Gastroesophageal sphincter (tissue), 4 donors: ENCODE results near the gene NFIX. TPM values are rescaled to one million over a fixed set of nuclear protein-coding genes. Genes with fewer than 3 reads are reported as not detected.
A peak's percentile ranks its signal among the peaks of the same experiment; 100 is the strongest.

Experiments
- ATAC-seq: fragments of 150-250 bp; one replicate; pipeline ENCODE4 v1.9.1; 2016; ENCODE audit warnings: mild to moderate bottlenecking, moderate library complexity
- H3K27ac ChIP-seq, 4 donors: fragments of 200-600 bp; sonication (generic) in 3 of 4; 1 replicate in 3 of 4; 2 replicates in 1 of 4; pipeline ENCODE4 v1.5.1; 2016 to 2019
- H3K27me3 ChIP-seq: fragments of 200-600 bp; sonication (generic); one replicate; pipeline ENCODE4 v1.5.1; 2019
- H3K36me3 ChIP-seq, 2 donors: fragments of 200-600 bp; sonication (generic); one replicate each; pipeline ENCODE4 v1.5.1; 2019; ENCODE audit warnings: control low read depth in 1 of 2
- H3K4me1 ChIP-seq, 3 donors: fragments of 200-600 bp; sonication (generic); 1 replicate in 2 of 3; 2 replicates in 1 of 3; pipeline ENCODE4 v1.5.1; 2016 to 2019; ENCODE audit warnings: control low read depth in 2 of 3
- H3K4me3 ChIP-seq, 2 donors: fragments of 200-600 bp; sonication (generic); one replicate each; pipeline ENCODE4 v1.5.1; 2019; ENCODE audit warnings: mild to moderate bottlenecking in 1 of 2, moderate library complexity in 1 of 2
- H3K9me3 ChIP-seq, 3 donors: fragments of 200-600 bp; sonication (generic); one replicate each; pipeline ENCODE4 v1.5.1; 2017 to 2019; ENCODE audit warnings: control low read depth in 2 of 3
- CTCF ChIP-seq, 4 experiments: fragments of 200-600 bp in 2 of 4; fragments of 450-650 bp in 2 of 4; sonication (generic) in 1 of 4; IDR thresholded peaks; one replicate each; pipeline ENCODE4 v1.5.1; 2017 to 2019; ENCODE audit warnings: antibody characterized with exemption in 4 of 4, mild to moderate bottlenecking in 2 of 4, moderate library complexity in 2 of 4
- EP300 ChIP-seq: sonication (generic); formaldehyde crosslinking; IDR thresholded peaks from one replicate; pipeline ENCODE4 v1.6.1; 2017; ENCODE audit warnings: antibody characterized with exemption, mild to moderate bottlenecking
- POLR2A ChIP-seq, 2 donors: fragments of 450-650 bp; IDR thresholded peaks; one replicate each; pipeline ENCODE4 v1.6.1; 2017; ENCODE audit warnings: antibody characterized with exemption in 2 of 2, mild to moderate bottlenecking in 2 of 2, moderate library complexity in 1 of 2
- POLR2AphosphoS5 ChIP-seq: sonication (generic); formaldehyde crosslinking; IDR thresholded peaks from one replicate; pipeline ENCODE4 v1.6.1; 2017; ENCODE audit warnings: antibody characterized with exemption
- whole genome bisulfite sequencing, 2 donors: methylation state at CpG; one replicate each; pipeline ENCODE4 v1.1.5; 2018; ENCODE audit warnings: low coverage in 1 of 2; 5-methylcytosine and 5-hydroxymethylcytosine counted together
- total RNA-seq, 4 donors: library from RNA; depleted of rRNA; stranded (reverse); fragments of >200 nt; gene quantifications; one replicate each; pipeline ENCODE4 v1.1.0, GENCODE V29; 2016

NFIX gene
- total RNA-seq, 4 donors from 2014 or later, result 44.7 to 145 (median 72.4) TPM

- Histone ChIP-seq H3K4me1 (peaks cover 12 to 100% (median 76%) of the 10 kb centered on the region in 3 donors), H3K27ac (peak overlapping the region; percentile 43 to 98 (median 88)), H3K27me3 (no peaks in the 10 kb centered on the region), H3K4me3 (peak overlapping the region in 1 of 2 donors; percentile 42), H3K36me3 (no peaks in the 10 kb centered on the region), H3K9me3 (no peaks in the 10 kb centered on the region)
- ATAC-seq, result no peak
- TF ChIP-seq POLR2A (IDR thresholded peaks at IDR 0.05), result no peak
- TF ChIP-seq EP300, result no peak
- TF ChIP-seq CTCF (IDR thresholded peaks at IDR 0.05), result no peak
- no peak for TF ChIP-seq POLR2AphosphoS5
- WGBS, 2 donors, result 52 to 81% methylated on average over 4 of the region's 4 CpGs
Observed at GRCh38 chr19:13014921-13015280, 19.6 kb downstream of the NFIX start.

GRCh38 chr19:13015361-13016223 lies 20.3 kb downstream of the NFIX start:
- WGBS, 2 donors, result 52 to 56% methylated on average over 5 to 7 of the region's 12 CpGs
- TF ChIP-seq POLR2AphosphoS5 (no peak), EP300 (no peak), CTCF (IDR thresholded peaks at IDR 0.05) (no peak), POLR2A (IDR thresholded peaks at IDR 0.05) (no peak)
- Histone ChIP-seq H3K27me3 (no peaks in the 10 kb centered on the region), H3K9me3 (no peaks in the 10 kb centered on the region), H3K4me1 (peaks cover 19 to 100% (median 76%) of the 10 kb centered on the region in 3 donors), H3K4me3 (peak overlapping the region in 1 of 2 donors; percentile 19), H3K36me3 (no peaks in the 10 kb centered on the region), H3K27ac (peak overlapping the region; percentile 43 to 98 (median 87))
- no peak for ATAC-seq

GRCh38 chr19:13016245-13016627 lies 21.0 kb downstream of the NFIX start:
- 30 to 41% methylated on average over 7 of the region's 7 CpGs for WGBS, 2 donors
- H3K4me1 ChIP-seq, result peaks cover 21 to 100% (median 78%) of the 10 kb centered on the region in 3 donors
- TF ChIP-seq EP300 (no peak), CTCF (IDR thresholded peaks at IDR 0.05) (no peak), POLR2AphosphoS5 (no peak)

DNA sequence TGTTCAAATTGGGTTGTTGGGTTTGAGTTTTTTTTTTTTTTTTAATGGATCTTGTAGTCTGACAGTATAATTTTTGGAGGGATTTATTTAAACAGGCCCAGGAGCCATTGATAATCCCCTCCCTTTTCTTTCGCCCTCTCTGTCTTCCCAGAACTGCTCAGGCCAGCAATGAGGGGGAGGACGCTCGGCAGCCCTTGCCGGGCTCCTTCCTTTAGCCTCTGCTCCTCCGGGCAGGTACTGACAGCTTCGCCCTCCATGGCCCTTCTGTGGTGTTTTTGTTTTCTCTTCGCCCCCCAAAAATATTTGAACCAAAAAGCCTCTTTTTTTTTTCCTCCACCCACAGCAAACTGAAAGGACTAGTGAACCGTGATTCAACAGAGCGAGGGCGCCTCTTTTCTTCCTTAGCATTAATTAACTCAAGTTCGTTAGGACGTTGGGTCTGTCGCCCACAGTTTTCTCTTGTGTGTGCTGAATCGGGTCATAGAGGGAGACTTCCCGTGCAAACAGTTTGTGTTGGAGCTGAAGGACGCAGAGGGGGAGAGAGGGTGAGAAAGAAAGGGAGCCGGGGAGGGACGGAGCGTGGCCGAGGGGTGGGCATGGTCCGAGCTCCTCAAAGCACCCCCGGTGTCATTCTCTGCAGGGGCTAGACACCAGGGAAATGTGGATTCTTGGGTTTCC lies 21.5 kb downstream of the NFIX start:
- 21 to 36% methylated on average over 19 to 21 of the region's 22 CpGs for WGBS, 2 donors
- Histone ChIP-seq H3K27ac (peak overlapping the region; percentile 92 to 98 (median 95)), H3K36me3 (no peaks in the 10 kb centered on the region), H3K4me3 (peak overlapping the region; percentile 2 to 35), H3K9me3 (no peaks in the 10 kb centered on the region), H3K27me3 (no peaks in the 10 kb centered on the region), H3K4me1 (peaks cover 26 to 100% (median 78%) of the 10 kb centered on the region in 3 donors)
- TF ChIP-seq CTCF (IDR thresholded peaks at IDR 0.05) (no peak), POLR2AphosphoS5 (no peak), POLR2A (IDR thresholded peaks at IDR 0.05) (no peak), EP300 (no peak)
- no peak for ATAC-seq

More at GRCh38 chr19:13016245-13016627, 21.0 kb downstream of the NFIX start:
- H3K9me3 ChIP-seq, result no peaks in the 10 kb centered on the region
- peak overlapping the region in 1 of 2 donors; percentile 35 for H3K4me3 ChIP-seq
- H3K36me3 ChIP-seq, result no peaks in the 10 kb centered on the region
- H3K27ac ChIP-seq, result peak overlapping the region in 3 of 4 donors; percentile 92 to 98 (median 96)
- ATAC-seq, result no peak
- no peaks in the 10 kb centered on the region for H3K27me3 ChIP-seq
